OCI-LY7 (cell line): Measurements from ENCODE around the gene GRIP1. TPM values are rescaled to one million over a fixed set of nuclear protein-coding genes. Genes with fewer than 3 reads are reported as not detected.
A peak's percentile ranks its signal among the peaks of the same experiment; 100 is the strongest.

Experiments
- BruUV-seq: library from RNA; stranded (reverse); fragments of 400-500 nt; replicated peaks from 2 replicates; lab custom pipeline; 2021; lab: Mats Ljungman, UMichigan
- CTCF ChIA-PET: fragments of 300-600 bp; sonication (Branson Sonifier 250); formaldehyde crosslinking; loops from one replicate; lab custom pipeline; 2022; ENCODE audit warnings: antibody characterized with exemption; ENCODE audit not compliant: unreplicated experiment; lab: Charles Lee
- POLR2A ChIA-PET: fragments of 300-600 bp; sonication (Branson Sonifier 250); formaldehyde crosslinking; loops from one replicate; lab custom pipeline; 2022; ENCODE audit warnings: antibody characterized with exemption; lab: Charles Lee
- DNase-seq: peaks from one replicate; pipeline ENCODE4 v3.0.0-alpha.2; 2015; ENCODE audit warnings: low spot score
- H2AFZ ChIP-seq: fragments of 200-600 bp; sonication (generic), shearing (Covaris generic); 2 replicates; pipeline ENCODE4 v1.6.1; 2014; ENCODE audit warnings: mild to moderate bottlenecking, antibody characterized with exemption, low read length, moderate library complexity
- H3K27ac ChIP-seq: fragments of 200-600 bp; sonication (generic); 2 replicates; pipeline ENCODE4 v1.5.1; 2014; ENCODE audit warnings: mixed run types, low read depth, mild to moderate bottlenecking, moderate library complexity, low read length, inconsistent platforms; ENCODE audit not compliant: poor library complexity, severe bottlenecking
- H3K36me3 ChIP-seq: fragments of 200-600 bp; sonication (generic); 2 replicates; pipeline ENCODE4 v1.6.1; 2014; ENCODE audit warnings: mild to moderate bottlenecking, antibody characterized with exemption, low read length, moderate library complexity, mixed read lengths; ENCODE audit not compliant: insufficient read depth
- H3K4me1 ChIP-seq: fragments of 200-600 bp; sonication (generic); 2 replicates; pipeline ENCODE4 v1.5.1; 2014; ENCODE audit warnings: mild to moderate bottlenecking, low read length; ENCODE audit not compliant: insufficient read depth, poor library complexity, severe bottlenecking
- H3K4me2 ChIP-seq: fragments of 200-600 bp; sonication (generic); 2 replicates; pipeline ENCODE4 v1.6.1; 2014; ENCODE audit warnings: mild to moderate bottlenecking, low read length
- H3K4me3 ChIP-seq: fragments of 200-600 bp; sonication (generic); 2 replicates; pipeline ENCODE4 v1.5.1; 2014; ENCODE audit warnings: mild to moderate bottlenecking, low read depth, low read length; ENCODE audit not compliant: poor library complexity, severe bottlenecking
- H3K79me2 ChIP-seq: fragments of 200-600 bp; sonication (generic); 2 replicates; pipeline ENCODE4 v1.6.1; 2016; ENCODE audit warnings: low read depth, mild to moderate bottlenecking, low read length, moderate library complexity, mixed read lengths; ENCODE audit not compliant: insufficient read depth
- H3K9me2 ChIP-seq: fragments of 200-600 bp; sonication (generic); 2 replicates; pipeline ENCODE4 v1.6.1; 2016; ENCODE audit warnings: mild to moderate bottlenecking, low read length, mixed read lengths; ENCODE audit not compliant: insufficient read depth
- H3K9me3 ChIP-seq: fragments of 200-600 bp; sonication (generic); 2 replicates; pipeline ENCODE4 v1.6.1; 2014; ENCODE audit warnings: mild to moderate bottlenecking, mixed run types, low read length, mixed read lengths
- H4K20me1 ChIP-seq: fragments of 200-600 bp; sonication (generic); 2 replicates; pipeline ENCODE4 v1.6.1; 2014; ENCODE audit warnings: mild to moderate bottlenecking, antibody characterized with exemption, low read length, moderate library complexity, mixed read lengths; ENCODE audit not compliant: insufficient read depth
- CTCF ChIP-seq: fragments of 200-600 bp; sonication (generic); conservative IDR thresholded peaks from 2 replicates; pipeline ENCODE4 v1.5.1; 2014; ENCODE audit warnings: mild to moderate bottlenecking, antibody characterized with exemption, low read length, moderate library complexity, mixed read lengths
- EZH2phosphoT487 ChIP-seq: fragments of 200-600 bp; sonication (generic); IDR thresholded peaks from 2 replicates; pipeline ENCODE4 v1.6.1; 2018; ENCODE audit warnings: low read depth, borderline replicate concordance, mild to moderate bottlenecking, mixed run types, antibody characterized with exemption, low read length, moderate library complexity, mixed read lengths
- intact Hi-C: fragments of 100-400 bp; cut with micrococcal nuclease; formaldehyde crosslinking; loops from one replicate; pipeline ENCODE4 v1.10.0; 2022; ENCODE audit not compliant: unreplicated experiment
- total RNA-seq, 2 experiments: library from RNA; depleted of rRNA in 1 of 2; stranded (reverse); fragments of >200 nt in 1 of 2; shearing (Covaris generic) in 1 of 2; gene quantifications; 2 replicates each; pipeline ENCODE4 v1.2.3, GENCODE V29; 2014 to 2022

Gene GRIP1
- total RNA-seq, 2 experiments from 2014 or later, result 4.1 to 7.6 TPM

DNA sequence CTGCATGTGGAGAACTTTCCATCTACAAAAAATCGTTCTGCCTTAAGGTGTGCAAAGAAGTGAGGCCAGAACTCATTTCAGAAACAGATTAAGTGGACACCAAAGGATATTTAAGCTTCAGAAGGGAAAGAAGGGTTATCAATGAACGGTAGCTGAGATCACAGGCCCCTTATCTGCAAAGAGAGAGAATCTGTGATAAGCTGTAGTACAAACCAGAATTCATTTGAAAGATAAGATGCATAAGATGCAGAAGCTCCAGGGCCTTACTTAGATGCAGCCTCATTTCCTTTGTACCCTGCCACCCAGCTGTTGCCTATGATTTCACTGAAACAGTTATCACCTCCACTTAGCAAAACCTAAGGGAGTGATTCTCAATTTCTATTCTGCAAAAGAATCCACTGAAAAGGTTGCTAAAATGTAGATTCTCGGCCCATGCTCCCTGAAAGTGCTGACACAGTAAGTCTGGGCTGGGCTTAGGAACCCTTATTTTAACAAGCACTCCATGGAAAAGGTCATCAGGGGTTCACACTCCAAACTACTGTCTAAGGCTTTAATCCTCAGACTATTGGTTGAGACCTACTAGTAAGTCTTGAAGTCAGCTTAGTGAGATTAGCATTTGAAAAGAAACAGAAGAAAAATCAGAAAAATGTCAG, 311.7 kb downstream of the GRIP1 start:
- no peak overlapping the region for H3K4me2 ChIP-seq
- no peaks in the 10 kb centered on the region for H3K4me1 ChIP-seq
- H2AFZ ChIP-seq, result peak overlapping the region; percentile 40; the same call in 1 of the 2 replicates
- TF ChIP-seq EZH2phosphoT487 (no peak), CTCF (no peak)
- ChIA-PET CTCF (no interaction called here), POLR2A (interaction anchor here (0.7 kb wide), 1 partner anchor 8 kb away, joined by 5 read pairs; no protein-coding TSS in a partner anchor)
- no peaks in the 10 kb centered on the region for H3K79me2 ChIP-seq
- no peak for DNase-seq
- no peaks in the 10 kb centered on the region for H3K9me3 ChIP-seq
- H4K20me1 ChIP-seq, result no peaks in the 10 kb centered on the region
- H3K9me2 ChIP-seq, result no peaks in the 10 kb centered on the region; the same call in 1 of the 2 replicates
- no peak overlapping the region for H3K4me3 ChIP-seq
- H3K36me3 ChIP-seq, result no peaks in the 10 kb centered on the region
- H3K27ac ChIP-seq, result no peak overlapping the region
- no TSS peak for BruUV-seq
- intact Hi-C loops, result no loop called here

DNA sequence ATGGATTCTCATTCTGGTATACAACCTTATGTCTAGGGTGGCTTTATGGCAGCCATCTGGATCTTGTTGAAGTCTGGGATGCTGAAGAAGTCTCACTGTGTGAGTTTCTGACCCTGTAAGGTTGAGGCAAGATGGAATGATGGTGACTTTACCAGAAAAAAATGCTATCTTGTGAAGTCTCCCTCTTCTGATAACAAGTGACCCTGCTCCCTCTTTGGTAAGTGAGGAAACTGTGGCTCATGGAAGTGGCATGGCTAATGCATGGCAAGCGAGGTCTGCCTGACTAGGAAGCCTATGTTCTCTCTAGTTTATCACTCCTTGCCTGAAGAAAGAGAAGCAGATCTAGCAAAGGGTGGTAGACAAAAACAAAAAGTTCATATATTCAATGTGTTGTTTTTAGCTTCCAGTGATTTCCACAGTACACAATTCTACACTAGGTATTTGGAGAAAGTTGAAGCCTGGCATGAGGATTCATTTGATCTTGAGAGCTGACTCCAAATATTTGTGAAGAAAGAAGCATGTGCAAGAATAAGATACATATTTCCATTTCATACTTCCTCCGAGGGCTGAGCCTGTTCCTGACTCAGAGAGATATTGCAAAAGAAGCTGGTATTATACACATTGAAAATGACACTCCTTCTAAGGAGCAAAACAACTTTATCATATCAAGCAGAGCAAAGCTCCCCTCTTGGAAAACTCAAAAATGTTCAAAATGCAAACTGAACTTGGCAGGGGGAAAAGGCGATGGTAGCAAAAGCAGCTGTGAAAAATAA, 313.0 kb downstream of the GRIP1 start:
- Histone ChIP-seq H3K4me2 (no peak overlapping the region), H3K4me3 (no peak overlapping the region), H4K20me1 (no peaks in the 10 kb centered on the region), H2AFZ (peak overlapping the region; percentile 35; the same call in 1 of the 2 replicates), H3K27ac (no peak overlapping the region), H3K9me2 (no peaks in the 10 kb centered on the region; the same call in 1 of the 2 replicates), H3K4me1 (no peaks in the 10 kb centered on the region), H3K79me2 (no peaks in the 10 kb centered on the region), H3K36me3 (no peaks in the 10 kb centered on the region), H3K9me3 (no peaks in the 10 kb centered on the region)
- no peak for DNase-seq
- ChIA-PET POLR2A (no interaction called here), CTCF (no interaction called here)
- intact Hi-C loops, result no loop called here
- no TSS peak for BruUV-seq
- TF ChIP-seq EZH2phosphoT487 (no peak), CTCF (no peak)
